HG02610 (cell line): ENCODE measurements around the gene TCF12.

Source experiments
- ATAC-seq: cut with Tn5 transposase; IDR thresholded peaks from one replicate; pipeline ENCODE4 v1.9.1; 2021; ENCODE audit warnings: mild to moderate bottlenecking, moderate library complexity; ENCODE audit not compliant: unreplicated experiment

TCF12 gene

DNA sequence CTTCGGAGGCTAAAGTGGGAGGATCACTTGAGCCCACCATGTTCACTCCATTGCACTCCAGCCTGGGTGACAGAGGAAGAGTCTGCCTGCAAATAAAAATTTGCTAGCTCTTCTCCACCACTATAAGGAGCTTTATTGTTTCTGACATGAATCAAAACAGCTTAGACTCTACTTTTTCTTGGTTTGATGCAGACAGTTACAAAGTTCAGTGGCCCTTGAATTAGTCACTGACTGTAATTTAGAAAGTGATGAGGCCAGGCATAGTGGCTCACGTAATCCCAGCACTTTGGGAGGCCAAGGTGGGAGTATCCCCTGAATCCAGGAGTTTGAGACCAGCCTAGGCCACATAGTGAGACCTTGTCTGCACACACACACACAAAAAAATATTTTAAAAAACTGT is 285.5 kb downstream of the TCF12 start:
- ATAC-seq = no peak

DNA sequence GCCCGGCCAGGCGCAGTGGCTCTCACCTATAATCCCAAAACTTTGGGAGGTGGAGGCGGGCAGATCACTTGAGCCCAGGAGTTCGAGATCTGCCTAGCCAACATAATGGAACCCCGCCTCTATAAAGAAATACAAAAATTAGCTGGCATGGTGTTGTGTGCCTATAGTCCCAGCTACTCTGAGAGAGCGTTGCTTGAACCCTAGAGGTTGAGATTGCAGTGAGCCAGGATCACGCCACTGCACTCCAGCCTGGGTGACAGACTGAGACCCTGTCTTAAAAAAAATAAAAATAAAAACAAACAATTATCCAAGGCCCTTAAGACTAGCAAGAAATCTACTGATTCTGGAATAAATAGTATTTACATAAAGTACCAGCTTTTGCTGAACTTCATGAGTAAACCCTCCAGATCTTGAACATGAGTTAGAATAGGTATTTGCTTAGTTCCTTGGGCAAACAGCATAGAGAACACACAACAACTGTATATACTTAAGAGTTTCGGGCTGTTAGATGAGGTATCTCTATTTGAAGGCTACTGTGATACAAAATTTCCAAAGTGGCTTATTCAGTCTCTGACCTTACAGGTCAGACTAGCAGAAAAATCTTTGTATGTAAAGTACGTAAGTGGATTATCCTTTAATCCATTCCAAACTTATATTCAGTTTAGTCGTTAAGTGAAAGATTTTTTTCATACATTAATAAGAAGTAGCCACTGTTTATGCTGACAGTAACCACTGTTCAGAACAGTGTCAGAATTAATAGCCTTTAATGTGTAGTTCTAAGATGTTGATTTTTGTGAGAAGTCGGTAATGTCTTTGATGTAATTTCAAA is 286.8 kb downstream of the TCF12 start:
- no peak for ATAC-seq

DNA sequence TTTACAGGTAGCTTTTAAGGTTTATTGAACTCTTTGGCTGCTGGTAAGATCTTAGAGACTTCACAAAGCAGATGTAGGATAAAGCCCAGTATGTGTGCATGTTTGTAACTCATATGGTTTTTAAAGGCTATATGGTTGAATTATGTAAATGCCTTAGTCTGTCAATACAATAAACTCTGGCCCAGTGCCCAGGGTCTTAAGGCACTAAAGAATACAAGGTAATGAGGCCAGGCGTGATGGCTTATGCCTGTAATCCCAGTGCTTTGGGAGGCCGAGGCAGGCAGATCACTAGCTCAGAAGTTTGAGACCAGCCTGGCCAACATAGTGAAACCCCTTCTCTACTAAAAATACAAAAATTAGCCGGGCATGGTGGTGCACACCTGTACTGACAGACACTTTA is 287.6 kb downstream of the TCF12 start:
- no peak for ATAC-seq

DNA sequence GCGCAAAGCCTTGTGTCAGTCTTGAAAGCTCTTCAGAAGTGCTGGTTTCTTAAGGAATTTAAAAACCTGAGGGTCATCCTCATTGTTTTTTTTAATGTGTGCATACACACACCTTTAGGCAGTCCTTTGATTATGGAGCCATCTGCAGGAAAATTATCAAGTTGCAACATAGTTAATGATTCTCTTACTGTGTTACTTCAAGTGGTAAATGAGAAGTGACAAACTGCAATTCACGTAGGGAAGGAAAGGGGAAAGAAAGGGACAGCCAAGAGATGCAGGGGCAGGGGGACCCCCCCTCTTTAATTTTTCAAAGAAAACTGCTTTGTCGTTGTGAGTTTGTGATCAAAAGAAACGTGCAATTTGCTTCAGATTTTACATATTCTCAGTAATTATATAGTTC is 295.4 kb downstream of the TCF12 start:
- peak; percentile 48 for ATAC-seq

DNA sequence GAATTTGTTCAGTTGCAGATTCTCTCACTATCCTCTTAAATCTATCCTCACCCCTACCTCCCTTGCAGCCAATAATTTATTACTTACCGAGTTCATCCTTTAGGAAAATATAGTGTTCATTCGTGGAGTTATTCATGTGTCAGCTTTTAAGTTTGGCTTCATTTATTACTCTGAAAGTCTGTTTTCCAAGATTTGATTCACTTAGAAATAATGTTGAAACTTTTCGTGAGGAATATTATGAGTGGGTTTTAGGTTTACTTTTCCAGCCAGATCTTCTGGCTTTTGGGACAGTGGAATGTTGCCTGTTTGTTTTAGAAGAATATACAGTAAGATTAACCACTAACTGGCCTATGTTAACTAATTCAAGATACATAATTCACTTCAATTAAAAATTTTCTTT is 296.9 kb downstream of the TCF12 start:
- no peak for ATAC-seq

DNA sequence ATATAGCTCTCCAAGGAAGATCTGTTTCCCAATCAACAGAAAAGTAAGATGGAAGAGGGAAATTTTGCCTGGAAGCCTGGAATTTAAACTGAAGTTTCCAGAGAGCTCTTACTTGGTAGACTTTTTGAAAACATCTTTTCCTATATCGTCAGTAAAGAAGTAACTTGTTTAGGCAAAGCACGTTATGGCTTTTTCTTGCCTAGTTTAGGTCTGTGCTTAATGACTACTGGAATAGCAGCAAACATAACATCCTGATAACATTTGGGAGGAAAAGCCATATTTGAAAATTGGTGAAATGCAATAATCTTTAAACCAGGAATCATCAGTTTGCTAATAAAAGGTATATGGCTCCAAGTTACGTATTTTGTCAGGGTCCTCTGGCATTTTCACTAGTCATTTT is 297.4 kb downstream of the TCF12 start:
- no peak for ATAC-seq

DNA sequence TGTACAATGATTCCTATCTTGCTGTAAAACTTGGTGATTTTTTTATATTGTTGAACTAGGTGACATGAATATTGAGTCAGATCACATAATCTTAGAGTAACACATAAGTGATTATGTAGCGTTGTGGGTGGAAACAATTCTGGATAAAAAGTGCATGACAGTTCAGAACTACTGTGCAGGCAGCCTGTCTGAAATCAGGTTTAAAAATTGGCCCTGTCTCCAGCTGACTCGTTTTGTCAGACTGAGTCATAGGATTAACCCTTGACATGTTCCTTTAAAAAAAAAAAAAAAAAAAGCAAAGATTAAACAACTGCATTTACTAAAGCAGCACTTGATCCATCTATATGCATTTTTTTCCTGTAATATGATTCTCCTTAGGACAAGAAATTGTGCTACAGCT is 297.8 kb downstream of the TCF12 start:
- ATAC-seq = no peak

DNA sequence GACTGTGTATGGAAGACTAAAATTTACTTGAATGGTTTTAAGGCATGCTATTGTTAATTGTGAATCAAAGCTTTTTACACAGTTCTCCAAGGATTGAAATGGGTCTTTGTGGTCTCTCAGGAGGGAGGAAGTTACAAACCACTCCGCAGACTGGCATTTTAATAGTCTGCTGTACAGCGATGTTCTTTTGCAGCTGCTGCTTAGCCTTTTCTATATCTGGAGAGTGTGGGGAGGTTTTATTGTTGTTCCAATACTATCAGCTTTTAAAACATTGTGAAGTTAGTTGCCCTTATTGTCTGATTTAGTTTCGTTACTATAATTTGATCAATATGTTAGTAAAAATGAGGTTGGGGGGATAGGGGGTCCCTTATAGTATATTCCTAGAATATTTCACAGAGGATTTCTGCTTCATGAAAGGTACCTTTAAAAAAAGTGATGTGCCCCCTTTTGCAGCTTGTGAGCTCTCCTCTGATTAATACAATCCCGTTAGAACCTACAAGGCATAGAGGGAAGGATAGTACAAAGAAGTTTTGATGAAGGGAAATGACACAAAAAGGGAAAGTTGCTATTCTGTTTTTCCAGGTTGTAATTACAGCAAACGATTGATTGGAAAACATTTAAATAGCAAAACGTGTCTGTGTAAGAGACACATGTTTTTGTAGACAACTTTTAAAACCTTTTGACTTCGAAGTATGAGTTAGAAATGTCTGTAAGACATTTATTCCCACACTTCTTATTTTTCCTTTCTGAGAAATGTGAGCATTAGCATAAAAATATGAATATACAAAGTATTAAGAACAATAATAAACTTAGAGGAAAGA is 299.5 kb downstream of the TCF12 start:
- no peak for ATAC-seq

DNA sequence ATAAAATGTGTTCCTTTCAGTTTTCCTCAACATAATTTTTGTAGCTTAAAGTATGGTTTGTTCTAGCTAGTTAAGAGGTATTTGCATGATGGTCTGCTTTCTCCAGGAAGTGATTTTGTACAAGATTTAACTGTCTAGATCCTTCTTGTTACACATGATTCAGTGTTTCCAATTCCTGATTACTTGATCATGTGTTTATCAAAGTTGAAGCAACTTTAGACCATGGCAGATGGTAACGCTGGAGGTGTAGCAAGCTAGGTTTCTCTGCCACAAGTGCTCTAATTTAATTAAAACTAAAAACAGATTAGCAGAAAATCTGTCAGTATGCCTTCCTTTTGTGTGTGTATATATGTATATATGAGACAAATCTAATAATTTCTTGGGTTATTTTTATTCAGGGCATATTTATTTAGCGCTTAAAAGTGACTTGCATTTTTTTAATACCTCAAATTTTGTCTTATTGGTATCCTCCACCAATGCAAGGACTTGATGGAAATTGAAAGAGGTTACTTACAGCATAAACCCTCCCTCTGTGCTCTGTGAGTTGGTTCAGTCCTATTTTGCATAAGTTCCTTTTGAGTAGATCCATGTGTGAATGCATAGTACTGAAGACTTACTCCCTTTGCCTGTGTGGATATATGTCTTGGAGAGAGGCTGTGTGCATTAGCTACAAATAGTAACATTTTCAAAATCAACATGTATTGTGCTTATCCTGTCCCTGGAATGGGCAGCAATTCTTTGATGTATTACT is 300.6 kb downstream of the TCF12 start:
- no peak for ATAC-seq

DNA sequence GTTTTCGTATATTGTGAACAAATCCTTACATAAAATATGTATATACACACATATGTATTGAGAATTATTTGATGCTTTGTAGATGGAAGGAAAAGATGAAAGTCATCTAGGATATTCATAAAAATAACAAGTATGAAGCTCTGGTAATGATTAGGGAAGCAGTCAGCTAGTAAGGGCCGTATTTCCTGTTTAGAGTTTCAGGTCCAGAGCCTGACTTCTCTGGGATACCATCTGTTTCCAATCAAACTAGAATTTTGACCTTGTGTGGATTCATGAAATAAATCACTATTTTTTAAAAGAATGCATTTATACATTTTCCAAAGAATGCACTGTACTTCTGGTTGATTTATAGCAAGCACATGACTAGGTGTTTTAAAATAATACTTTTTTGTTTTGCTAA is 301.8 kb downstream of the TCF12 start:
- no peak for ATAC-seq

DNA sequence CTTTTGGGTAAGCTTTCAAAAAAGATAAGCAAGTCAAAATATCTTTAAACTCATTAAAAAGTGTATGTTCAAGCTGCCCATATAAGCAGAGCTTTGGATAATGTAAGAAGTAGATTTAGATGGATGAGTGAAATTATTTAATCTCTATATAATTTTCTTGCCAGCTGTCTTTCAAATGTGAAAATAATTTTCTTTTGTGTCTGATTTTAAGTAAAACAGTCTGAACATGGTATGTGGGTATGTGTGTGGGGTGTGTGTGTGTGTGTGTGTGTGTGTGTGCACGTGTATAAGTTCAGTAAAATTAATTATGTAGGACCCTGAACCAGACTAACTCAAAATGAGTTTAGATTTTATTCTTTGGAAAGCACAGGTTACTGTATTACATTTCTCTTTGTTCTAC is 302.7 kb downstream of the TCF12 start:
- ATAC-seq = no peak

DNA sequence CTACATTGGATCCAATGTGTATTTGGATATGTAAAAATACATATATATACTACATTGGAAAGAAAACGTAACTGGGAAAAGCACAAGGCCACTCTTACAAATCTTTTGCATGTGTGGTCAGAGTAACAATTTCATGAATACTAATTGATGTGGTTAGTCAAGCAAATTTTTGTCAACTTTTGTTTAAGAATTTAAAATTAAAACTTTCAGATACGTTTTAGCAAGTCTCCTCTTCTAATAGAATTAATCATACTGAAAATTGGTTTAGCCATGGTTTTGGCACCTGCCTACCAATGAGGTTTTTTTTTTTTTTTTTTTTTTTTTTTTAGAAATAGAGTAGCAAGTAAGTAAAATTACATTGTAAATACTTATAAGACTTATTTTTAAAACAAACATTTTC is 304.9 kb downstream of the TCF12 start:
- no peak for ATAC-seq

DNA sequence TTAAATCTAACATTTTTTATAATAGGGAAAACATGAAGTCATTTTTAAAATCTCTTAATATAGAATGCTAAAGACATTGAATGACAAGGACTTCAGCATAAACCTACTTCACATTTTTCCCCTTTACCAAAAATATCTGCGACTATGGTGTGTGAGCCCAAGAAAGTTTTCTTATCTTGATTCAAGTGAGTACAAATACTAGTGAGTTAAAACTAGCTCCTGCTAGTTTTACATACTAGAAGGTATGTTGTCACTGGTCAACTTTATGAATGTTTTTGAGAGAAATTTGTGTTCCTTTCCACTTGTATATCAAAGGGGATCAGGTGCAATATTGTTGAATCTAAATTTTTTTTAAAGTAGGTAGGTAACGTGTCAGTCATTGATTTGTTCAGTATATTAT is 305.4 kb downstream of the TCF12 start:
- no peak for ATAC-seq

DNA sequence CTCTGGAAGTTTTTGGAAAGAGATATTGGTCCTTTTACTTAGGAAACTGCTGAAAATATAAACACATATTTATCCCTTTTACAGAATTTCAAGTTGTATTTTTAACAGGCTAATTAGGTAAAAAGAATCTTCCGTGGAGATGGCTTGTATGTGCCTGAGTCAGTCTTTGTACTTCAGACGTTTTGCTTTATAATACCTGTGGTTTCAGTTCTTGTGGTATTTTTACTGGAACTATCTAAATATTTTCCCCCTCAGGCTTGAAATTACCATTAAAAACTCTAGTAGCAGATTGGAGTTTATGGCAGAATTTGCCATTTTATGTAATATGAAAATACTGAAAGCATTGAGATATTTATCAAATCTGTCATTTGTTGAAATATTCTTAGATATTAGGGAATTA is 306.2 kb downstream of the TCF12 start:
- ATAC-seq = no peak

DNA sequence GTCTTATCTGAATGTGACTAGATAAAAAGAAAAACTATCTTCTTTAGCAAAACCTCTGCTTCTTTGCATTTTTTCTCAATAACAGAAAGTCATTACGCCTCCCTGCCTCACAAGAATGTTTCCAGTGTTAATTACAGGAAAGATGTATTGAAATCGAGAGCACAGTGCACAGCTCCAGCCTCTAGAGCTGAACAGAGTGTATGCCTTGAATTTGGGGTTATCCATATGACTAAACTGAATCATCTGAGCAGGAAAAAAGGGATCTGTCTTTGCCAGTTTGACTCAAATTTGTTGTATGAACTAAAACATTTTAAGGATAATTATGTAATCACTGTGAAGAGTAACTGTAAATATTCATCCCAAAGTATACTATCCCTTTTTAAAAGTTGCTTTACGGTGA is 308.7 kb downstream of the TCF12 start:
- ATAC-seq = no peak

DNA sequence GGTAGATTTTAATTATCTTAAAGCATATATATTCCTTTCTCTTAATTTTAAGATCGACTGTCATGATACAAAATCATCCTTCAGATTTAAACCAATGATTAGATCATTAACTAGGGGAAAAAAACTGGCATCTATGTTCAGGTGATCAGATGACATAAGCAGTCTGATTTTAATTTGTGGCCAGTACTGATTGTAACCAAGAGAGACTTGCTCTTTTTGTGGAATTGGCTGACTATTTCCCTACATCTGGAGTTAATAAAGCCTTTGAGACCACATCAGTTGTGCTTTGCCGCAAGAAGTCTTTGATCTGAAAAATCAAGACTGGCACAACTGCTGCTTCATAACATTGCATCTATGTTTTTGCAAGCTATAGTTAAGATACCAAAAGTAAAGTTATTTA is 309.5 kb downstream of the TCF12 start:
- no peak for ATAC-seq

DNA sequence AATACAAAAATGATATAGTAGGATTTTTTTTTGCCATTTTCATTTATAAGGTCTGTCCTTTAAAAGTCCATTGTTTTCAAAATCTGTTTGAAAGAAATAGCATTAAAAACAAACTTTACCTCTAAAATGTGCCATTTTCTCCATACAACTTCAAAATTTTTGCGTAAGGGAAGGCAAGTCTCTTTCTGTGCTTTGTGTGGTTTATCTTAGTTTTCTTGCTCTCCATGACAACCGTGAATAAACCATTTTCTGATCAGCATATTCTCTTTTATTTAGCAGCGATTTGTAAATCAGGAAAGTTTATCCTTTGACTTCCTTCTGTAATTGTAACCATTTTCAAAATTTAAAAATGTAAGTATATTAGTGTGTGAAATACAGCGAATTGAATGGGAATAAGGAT is 310.0 kb downstream of the TCF12 start:
- ATAC-seq = no peak

DNA sequence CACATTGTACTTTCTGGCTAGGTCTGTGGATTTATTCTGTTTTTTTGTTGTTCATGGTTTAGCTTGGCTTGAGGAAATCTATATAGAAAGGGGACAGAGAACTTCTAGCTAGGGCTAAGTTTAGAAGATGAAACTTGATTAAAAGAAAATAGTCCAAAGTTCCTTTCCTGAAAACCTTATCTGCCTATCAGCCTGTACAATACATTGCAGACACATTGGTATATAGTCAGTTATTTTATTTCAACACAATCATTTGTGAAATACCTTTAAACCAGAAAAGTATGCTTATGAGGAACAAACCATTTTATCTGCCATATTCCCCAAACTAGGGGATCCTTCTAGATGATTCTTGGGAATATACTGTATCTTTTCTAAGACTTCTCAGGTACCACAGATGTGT is 310.6 kb downstream of the TCF12 start:
- no peak for ATAC-seq

DNA sequence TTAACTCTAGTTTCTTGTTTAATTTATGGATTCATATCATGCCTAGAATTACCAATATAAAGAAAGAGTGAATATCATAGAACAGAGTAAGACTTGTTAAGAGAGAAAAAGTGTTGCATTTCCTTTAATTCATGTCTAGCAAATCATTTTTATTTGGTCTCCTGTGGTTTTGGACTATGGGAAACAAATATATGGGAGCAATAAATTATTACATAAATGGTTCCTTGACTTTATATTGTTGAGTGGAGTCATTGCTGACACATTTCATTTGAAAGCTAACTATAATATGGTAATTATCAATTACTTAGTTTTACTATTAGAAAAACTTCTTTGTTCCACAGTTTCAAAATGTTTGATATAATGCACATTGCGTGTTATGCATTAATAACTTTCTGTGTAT is 313.1 kb downstream of the TCF12 start:
- no peak for ATAC-seq

DNA sequence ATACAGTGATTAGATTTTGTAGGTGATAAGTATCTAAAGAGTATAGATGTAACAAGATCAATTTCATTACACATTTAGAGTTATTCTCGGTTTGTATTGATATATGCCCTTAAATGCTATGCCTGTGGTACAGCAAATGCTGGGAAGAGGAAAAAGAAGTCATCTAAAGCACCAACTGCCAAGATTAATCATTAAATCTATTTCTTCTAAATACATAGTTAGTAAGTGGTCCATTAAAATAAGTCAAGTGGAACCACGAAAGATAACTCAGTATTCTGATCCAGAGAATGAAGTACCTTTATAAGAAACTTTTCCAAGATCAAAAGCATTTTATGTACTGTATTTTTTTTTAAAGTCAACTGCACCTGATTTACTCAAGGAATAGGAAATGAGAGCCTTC is 315.7 kb downstream of the TCF12 start:
- ATAC-seq = no peak

DNA sequence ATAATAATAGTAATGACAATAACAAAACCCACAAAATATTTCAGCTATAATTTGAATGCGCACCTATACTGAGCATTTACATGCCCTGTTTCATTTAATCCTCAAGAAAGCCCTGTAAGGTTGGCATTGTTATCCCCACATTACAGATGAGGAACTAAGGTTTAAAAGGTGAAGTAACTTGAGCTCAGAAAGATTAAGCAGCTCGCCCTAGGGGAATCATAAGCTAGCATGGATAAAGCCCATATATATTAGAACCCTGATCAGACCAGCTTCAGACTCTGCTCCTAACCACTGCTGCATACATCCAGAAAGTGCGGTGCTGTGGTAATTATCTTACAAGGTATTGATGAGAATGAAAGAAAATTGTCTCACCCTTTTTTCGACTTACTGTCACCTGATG is 316.7 kb downstream of the TCF12 start:
- ATAC-seq = no peak

DNA sequence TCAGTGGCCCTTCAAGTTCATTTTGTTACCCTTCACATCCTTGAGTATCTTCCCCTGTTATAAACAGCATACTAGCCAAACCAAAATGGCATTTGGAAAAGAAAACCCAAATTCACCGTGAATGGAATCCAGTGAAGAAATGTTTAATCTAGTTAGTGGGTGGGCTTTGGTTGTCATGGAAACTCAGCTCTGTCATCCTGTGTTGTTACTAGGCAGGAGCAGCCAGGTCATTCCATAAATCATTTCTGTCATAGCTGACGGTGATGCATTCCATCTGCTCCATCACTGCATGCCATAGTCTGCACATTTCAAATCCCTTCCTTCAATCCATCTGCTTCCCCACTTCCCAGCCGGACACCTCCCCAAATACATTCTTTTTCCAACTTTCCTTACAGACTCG is 317.4 kb downstream of the TCF12 start:
- no peak for ATAC-seq
